SK-N-SH (cell line): ENCODE data around the gene RAB3B. TPM values are rescaled to one million over a fixed set of nuclear protein-coding genes. Genes with fewer than 3 reads are reported as not detected.

Source experiments
- CTCF ChIA-PET: fragments of 300-600, 350-600 bp; formaldehyde crosslinking; extraction: SDS; loops from one replicate; lab custom pipeline; 2021; lab: Yijun Ruan, JAX
- POLR2A ChIA-PET: fragments of 350-600 bp; sonication (Branson Sonifier 250); formaldehyde crosslinking; extraction: SDS; loops from one replicate; lab custom pipeline; 2020; ENCODE audit warnings: antibody characterized with exemption, inconsistent platforms; lab: Yijun Ruan, JAX
- DNase-seq: peaks from one replicate; pipeline ENCODE4 v3.0.0; 2012
- H2AFZ ChIP-seq: fragments of 200-600 bp; sonication (generic); 2 replicates; pipeline ENCODE4 v1.8.1; 2016; ENCODE audit warnings: antibody characterized with exemption, mild to moderate bottlenecking, low read depth
- H3F3A ChIP-seq: fragments of 200-600 bp; sonication (generic); replicated peaks from 2 replicates; pipeline ENCODE3; 2016; ENCODE audit warnings: antibody characterized with exemption, mild to moderate bottlenecking; ENCODE audit not compliant: insufficient read depth
- H3K27ac ChIP-seq, 2 experiments: fragments of 200-500 bp in 1 of 2; fragments of 200-600 bp in 1 of 2; sonication (Bioruptor generic) in 1 of 2; sonication (generic), shearing (Covaris generic) in 1 of 2; 2 replicates each; pipeline versions ENCODE4 v1.5.1 to v1.6.1; 2014 to 2016; ENCODE audit warnings: low read depth in 2 of 2, inconsistent platforms in 1 of 2, low read length in 1 of 2, mild to moderate bottlenecking in 1 of 2, mixed read lengths in 1 of 2
- H3K27me3 ChIP-seq: fragments of 200-600 bp; sonication (generic), shearing (Covaris generic); 2 replicates; pipeline ENCODE4 v1.6.1; 2016; ENCODE audit warnings: mixed run types; ENCODE audit not compliant: insufficient read depth
- H3K36me3 ChIP-seq, 2 experiments: fragments of 200-500 bp in 1 of 2; fragments of 200-600 bp in 1 of 2; sonication (Bioruptor generic) in 1 of 2; sonication (generic) in 1 of 2; replicated peaks in 1 of 2; 2 replicates each; pipeline versions ENCODE3 to v1.5.1; 2014 to 2016; ENCODE audit warnings: low read length in 1 of 2, mild to moderate bottlenecking in 1 of 2; ENCODE audit not compliant: insufficient read depth in 2 of 2, control insufficient read depth in 1 of 2
- H3K4me1 ChIP-seq, 2 experiments: fragments of 200-500 bp in 1 of 2; fragments of 200-600 bp in 1 of 2; sonication (Bioruptor generic) in 1 of 2; sonication (generic), shearing (Covaris generic) in 1 of 2; 2 replicates each; pipeline versions ENCODE4 v1.5.1 to v1.6.1; 2014 to 2016; ENCODE audit warnings: low read depth in 1 of 2, low read length in 1 of 2, mixed run types in 1 of 2; ENCODE audit not compliant: insufficient read depth in 2 of 2, control insufficient read depth in 1 of 2
- H3K4me2 ChIP-seq: fragments of 200-600 bp; sonication (generic), shearing (Covaris generic); 2 replicates; pipeline ENCODE4 v1.6.1; 2017; ENCODE audit warnings: mixed run types
- H3K4me3 ChIP-seq, 2 experiments: fragments of 200-500 bp in 1 of 2; fragments of 200-600 bp in 1 of 2; sonication (Bioruptor generic) in 1 of 2; sonication (generic), shearing (Covaris generic) in 1 of 2; 2 replicates each; pipeline versions ENCODE4 v1.5.1 to v1.8.1; 2014 to 2016; ENCODE audit warnings: low read depth in 2 of 2, inconsistent platforms in 1 of 2, low read length in 1 of 2, mild to moderate bottlenecking in 1 of 2, mixed read lengths in 1 of 2, moderate library complexity in 1 of 2
- H3K79me2 ChIP-seq: fragments of 200-600 bp; sonication (generic); 2 replicates; pipeline ENCODE4 v1.8.1; 2017; ENCODE audit warnings: mild to moderate bottlenecking; ENCODE audit not compliant: insufficient read depth
- H3K9ac ChIP-seq: fragments of 200-600 bp; sonication (generic); 2 replicates; pipeline ENCODE4 v1.6.1; 2017; ENCODE audit warnings: mixed run types
- H3K9me2 ChIP-seq: fragments of 200-600 bp; sonication (generic); 2 replicates; pipeline ENCODE4 v1.6.1; 2017; ENCODE audit warnings: mixed run types
- H3K9me3 ChIP-seq: fragments of 200-600 bp; sonication (generic); 2 replicates; pipeline ENCODE4 v1.6.1; 2017; ENCODE audit warnings: mixed run types, mild to moderate bottlenecking, moderate library complexity
- H4K20me1 ChIP-seq: fragments of 200-600 bp; sonication (generic); 2 replicates; pipeline ENCODE4 v1.6.1; 2017; ENCODE audit warnings: mild to moderate bottlenecking, mixed run types; ENCODE audit not compliant: insufficient read depth
- CHD2 ChIP-seq: fragments of 150-350 bp; IDR thresholded peaks from 2 replicates; pipeline ENCODE4 v1.6.1; 2018; ENCODE audit warnings: low read length; ENCODE audit not compliant: partially characterized antibody
- FOXJ3 ChIP-seq: sonication (generic); formaldehyde crosslinking; IDR thresholded peaks from 2 replicates; pipeline ENCODE4 v1.5.1; 2020; ENCODE audit warnings: mild to moderate bottlenecking, missing genetic modification reagents
- FOXM1 ChIP-seq: IDR thresholded peaks from 2 replicates; pipeline ENCODE4 v1.4.0; 2012; ENCODE audit warnings: low read depth, mild to moderate bottlenecking
- GABPA ChIP-seq: IDR thresholded peaks from 2 replicates; pipeline ENCODE4 v1.4.0; 2012; ENCODE audit warnings: low read depth, mild to moderate bottlenecking
- GATA2 ChIP-seq: sonication (generic); formaldehyde crosslinking; IDR thresholded peaks from 2 replicates; pipeline ENCODE4 v1.5.0; 2020; ENCODE audit warnings: mild to moderate bottlenecking, missing genetic modification reagents
- JUND ChIP-seq: IDR thresholded peaks from 2 replicates; pipeline ENCODE4 v1.4.0; 2012
- NFIC ChIP-seq: IDR thresholded peaks from 2 replicates; pipeline ENCODE4 v1.4.0; 2012; ENCODE audit warnings: borderline replicate concordance
- NRF1 ChIP-seq: IDR thresholded peaks from 2 replicates; pipeline ENCODE4 v1.6.1; 2012; ENCODE audit warnings: low read depth, mild to moderate bottlenecking, low read length
- POLR2AphosphoS5 ChIP-seq: IDR thresholded peaks from 2 replicates; pipeline ENCODE4 v1.6.1; 2012; ENCODE audit warnings: low read depth, low read length
- SIN3A ChIP-seq: IDR thresholded peaks from 2 replicates; pipeline ENCODE4 v1.6.1; 2012; ENCODE audit warnings: low read depth, mild to moderate bottlenecking, low read length, moderate library complexity, borderline replicate concordance
- SMC3 ChIP-seq: IDR thresholded peaks from 2 replicates; pipeline ENCODE4 v1.6.1; 2012; ENCODE audit warnings: low read depth, low read length, improper control_type of control experiment
- TEAD4 ChIP-seq: IDR thresholded peaks from 2 replicates; pipeline ENCODE4 v1.4.0; 2012; ENCODE audit warnings: mild to moderate bottlenecking, borderline replicate concordance; ENCODE audit not compliant: insufficient read depth
- WGBS: methylation state at CpG from one replicate; pipeline ENCODE4 v1.1.6; 2017; ENCODE audit warnings: low lambda C conversion rate; 5-methylcytosine and 5-hydroxymethylcytosine counted together
- polyA plus RNA-seq, 3 experiments: library from polyadenylated mRNA; depleted of rRNA; stranded (reverse); fragments of >200 nt; gene quantifications; 2 replicates each; pipeline ENCODE4 v1.2.3, GENCODE V29; 2012
- TF ChIP-seq, protein P1 (sequence below): IDR thresholded peaks from 2 replicates; pipeline ENCODE4 v1.4.0; 2012; ENCODE audit warnings: low read depth
- TF ChIP-seq, protein P2 (sequence below): IDR thresholded peaks from 2 replicates; pipeline ENCODE4 v1.4.0; 2012; ENCODE audit warnings: low read depth, borderline replicate concordance
- TF ChIP-seq, protein P3 (sequence below): IDR thresholded peaks from 2 replicates; pipeline ENCODE4; 2012

The RAB3B gene
- polyA plus RNA-seq, 1 of the 3 experiments (the other 2 are of a cell fraction) = 10.2 TPM

GRCh38 chr1:51997974-51998382 is 7.5 kb upstream of the RAB3B start:
- H3K4me1 ChIP-seq = peaks cover 3 to 6% of the 10 kb centered on the region in 2 experiments; a peak in 1 of 4 replicates
- CTCF ChIA-PET = interaction anchor here (7.6 kb wide), 1 partner anchor 100 kb away, joined by 117 read pairs; no protein-coding TSS in a partner anchor
- H2AFZ ChIP-seq = no peak overlapping the region
- H3K9me2 ChIP-seq = no peaks in the 10 kb centered on the region
- no peak overlapping the region for H3K9ac ChIP-seq
- H3K79me2 ChIP-seq = no peaks in the 10 kb centered on the region
- peak; percentile 24 for DNase-seq
- H3K4me3 ChIP-seq = no peak overlapping the region
- TF ChIP-seq SIN3A = no peak
- TF ChIP-seq POLR2AphosphoS5 = no peak
- no peak for TF ChIP-seq FOXM1
- no peak for TF ChIP-seq CHD2
- TF ChIP-seq, protein P1, sequence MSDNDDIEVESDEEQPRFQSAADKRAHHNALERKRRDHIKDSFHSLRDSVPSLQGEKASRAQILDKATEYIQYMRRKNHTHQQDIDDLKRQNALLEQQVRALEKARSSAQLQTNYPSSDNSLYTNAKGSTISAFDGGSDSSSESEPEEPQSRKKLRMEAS = no peak
- H3K36me3 ChIP-seq = no peaks in the 10 kb centered on the region
- POLR2A ChIA-PET = no interaction called here
- no peak overlapping the region for H3K4me2 ChIP-seq
- no peaks in the 10 kb centered on the region for H3K9me3 ChIP-seq
- no peaks in the 10 kb centered on the region for H3F3A ChIP-seq
- 76% methylated on average over 5 of the region's 5 CpGs for WGBS
- no peaks in the 10 kb centered on the region for H3K27me3 ChIP-seq
- no peaks in the 10 kb centered on the region for H4K20me1 ChIP-seq
- H3K27ac ChIP-seq = no peak overlapping the region

- ChIA-PET POLR2A (no interaction called here), CTCF (interaction anchor here (0.6 to 1.9 kb wide), 4 partner anchors 8 to 472 kb away, joined by 3 to 15 read pairs (median 3); no protein-coding TSS in a partner anchor)
- H3K4me3 ChIP-seq = peak overlapping the region; percentile 69 to 77
- H3F3A ChIP-seq = peaks cover 9% of the 10 kb centered on the region
- H3K27ac ChIP-seq = no peak overlapping the region
- H3K79me2 ChIP-seq = peaks cover 58% of the 10 kb centered on the region
- H3K9me2 ChIP-seq = no peaks in the 10 kb centered on the region
- H3K27me3 ChIP-seq = no peaks in the 10 kb centered on the region
- peaks cover 8 to 14% of the 10 kb centered on the region in 2 experiments; a peak in 2 of 4 replicates for H3K4me1 ChIP-seq
- H3K9ac ChIP-seq = peak overlapping the region; percentile 88
- H3K4me2 ChIP-seq = peak overlapping the region; percentile 79
- H4K20me1 ChIP-seq = no peaks in the 10 kb centered on the region
- 0 out of 2 replicates have a peak overlapping the region, but pooled peaks have one; percentile 81 for H2AFZ ChIP-seq
- H3K9me3 ChIP-seq = no peaks in the 10 kb centered on the region
- TF ChIP-seq GABPA (no peak), NFIC (no peak), NRF1 (no peak), FOXJ3 (CRISPR knock-in tag) (no peak), TEAD4 (no peak), SMC3 (no peak), GATA2 (CRISPR knock-in tag) (no peak), JUND (no peak)
- TF ChIP-seq, protein P2, sequence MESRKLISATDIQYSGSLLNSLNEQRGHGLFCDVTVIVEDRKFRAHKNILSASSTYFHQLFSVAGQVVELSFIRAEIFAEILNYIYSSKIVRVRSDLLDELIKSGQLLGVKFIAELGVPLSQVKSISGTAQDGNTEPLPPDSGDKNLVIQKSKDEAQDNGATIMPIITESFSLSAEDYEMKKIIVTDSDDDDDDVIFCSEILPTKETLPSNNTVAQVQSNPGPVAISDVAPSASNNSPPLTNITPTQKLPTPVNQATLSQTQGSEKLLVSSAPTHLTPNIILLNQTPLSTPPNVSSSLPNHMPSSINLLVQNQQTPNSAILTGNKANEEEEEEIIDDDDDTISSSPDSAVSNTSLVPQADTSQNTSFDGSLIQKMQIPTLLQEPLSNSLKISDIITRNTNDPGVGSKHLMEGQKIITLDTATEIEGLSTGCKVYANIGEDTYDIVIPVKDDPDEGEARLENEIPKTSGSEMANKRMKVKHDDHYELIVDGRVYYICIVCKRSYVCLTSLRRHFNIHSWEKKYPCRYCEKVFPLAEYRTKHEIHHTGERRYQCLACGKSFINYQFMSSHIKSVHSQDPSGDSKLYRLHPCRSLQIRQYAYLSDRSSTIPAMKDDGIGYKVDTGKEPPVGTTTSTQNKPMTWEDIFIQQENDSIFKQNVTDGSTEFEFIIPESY = no peak
- TF ChIP-seq, protein P3, sequence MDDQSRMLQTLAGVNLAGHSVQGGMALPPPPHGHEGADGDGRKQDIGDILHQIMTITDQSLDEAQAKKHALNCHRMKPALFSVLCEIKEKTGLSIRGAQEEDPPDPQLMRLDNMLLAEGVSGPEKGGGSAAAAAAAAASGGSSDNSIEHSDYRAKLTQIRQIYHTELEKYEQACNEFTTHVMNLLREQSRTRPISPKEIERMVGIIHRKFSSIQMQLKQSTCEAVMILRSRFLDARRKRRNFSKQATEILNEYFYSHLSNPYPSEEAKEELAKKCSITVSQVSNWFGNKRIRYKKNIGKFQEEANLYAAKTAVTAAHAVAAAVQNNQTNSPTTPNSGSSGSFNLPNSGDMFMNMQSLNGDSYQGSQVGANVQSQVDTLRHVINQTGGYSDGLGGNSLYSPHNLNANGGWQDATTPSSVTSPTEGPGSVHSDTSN = no peak
- no peak for DNase-seq
- H3K36me3 ChIP-seq = peaks cover 0 to 7% of the 10 kb centered on the region in 2 experiments
- WGBS = 27% methylated on average over 47 of the region's 47 CpGs
These were observed 670 bp downstream of the RAB3B start for GRCh38 chr1:51989582-51990477.
